Stimulated activated CD4-positive, alpha-beta T cell treated with anti-CD3 and anti-CD28 coated beads, Interleukin-1b, Interleukin-23, amount 100 ng/mL, for 1 hour (primary cell): ENCODE results near the gene KANSL1L.
"Not testable (repeated sequence)": the region's sequence is repeated elsewhere in the genome, so short reads cannot be mapped to it uniquely, and the experiment has no call there.

ENCODE experiments used
- DNase-seq, 2 donors: peaks; one replicate each; pipeline ENCODE4 v3.0.0-alpha.2; 2020; ENCODE audit warnings: low read depth in 2 of 2

Gene KANSL1L

DNA sequence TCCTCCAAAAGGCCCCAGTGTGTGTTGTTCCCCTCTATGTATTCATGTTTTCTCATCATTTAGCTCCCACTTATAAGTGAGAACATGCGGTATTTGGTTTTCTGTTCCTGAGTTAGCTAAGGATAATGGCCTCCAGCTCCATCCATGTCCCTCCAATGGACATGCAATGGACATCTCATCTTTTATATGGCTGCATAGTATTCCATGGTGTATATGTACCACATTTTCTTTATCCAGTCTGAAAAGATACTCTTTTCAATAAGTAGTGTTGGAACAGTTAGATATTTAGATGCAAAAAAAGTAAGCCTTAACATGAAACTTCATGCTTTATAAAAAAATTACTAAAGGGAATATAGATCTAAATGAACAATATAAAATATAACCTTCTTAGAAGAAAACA is 5.9 kb upstream of the KANSL1L start:
- not testable (repeated sequence) for DNase-seq

DNA sequence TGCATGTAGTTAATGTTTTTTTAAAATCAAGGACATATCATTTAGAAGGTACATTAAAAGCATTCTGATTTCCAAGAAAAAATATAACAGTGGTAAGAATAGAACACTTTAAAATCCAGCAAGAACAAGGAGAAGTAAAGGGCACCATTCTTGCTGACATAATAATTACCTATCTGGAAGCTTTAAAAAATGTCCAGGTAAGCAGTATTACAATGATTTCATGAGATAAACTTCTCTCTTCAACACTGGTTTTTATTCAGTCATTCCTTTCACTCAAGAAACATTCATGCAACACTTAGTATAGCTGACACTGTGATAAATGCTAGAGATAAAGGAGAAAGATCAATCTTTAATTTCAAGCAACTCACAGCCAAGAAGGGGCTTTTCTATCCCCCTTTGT is 2.9 kb upstream of the KANSL1L start:
- DNase-seq, result no peak

DNA sequence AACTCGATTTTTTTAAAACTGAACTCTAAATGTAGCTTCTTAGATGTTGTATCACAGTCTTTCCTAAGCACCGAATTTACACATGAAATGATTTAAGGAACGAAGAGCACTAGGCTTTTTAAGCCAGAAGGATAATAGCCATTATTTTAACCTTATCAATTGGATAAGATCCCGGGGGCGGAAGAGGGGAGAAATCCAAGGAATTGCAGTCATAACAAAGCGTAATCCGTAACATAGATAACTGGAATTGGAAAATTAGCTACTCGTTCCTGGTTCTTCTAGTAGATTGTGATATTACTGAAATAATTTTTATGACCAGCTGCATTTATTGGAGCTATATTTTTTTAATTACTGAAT is 988 bp upstream of the KANSL1L start:
- no peak for DNase-seq

DNA sequence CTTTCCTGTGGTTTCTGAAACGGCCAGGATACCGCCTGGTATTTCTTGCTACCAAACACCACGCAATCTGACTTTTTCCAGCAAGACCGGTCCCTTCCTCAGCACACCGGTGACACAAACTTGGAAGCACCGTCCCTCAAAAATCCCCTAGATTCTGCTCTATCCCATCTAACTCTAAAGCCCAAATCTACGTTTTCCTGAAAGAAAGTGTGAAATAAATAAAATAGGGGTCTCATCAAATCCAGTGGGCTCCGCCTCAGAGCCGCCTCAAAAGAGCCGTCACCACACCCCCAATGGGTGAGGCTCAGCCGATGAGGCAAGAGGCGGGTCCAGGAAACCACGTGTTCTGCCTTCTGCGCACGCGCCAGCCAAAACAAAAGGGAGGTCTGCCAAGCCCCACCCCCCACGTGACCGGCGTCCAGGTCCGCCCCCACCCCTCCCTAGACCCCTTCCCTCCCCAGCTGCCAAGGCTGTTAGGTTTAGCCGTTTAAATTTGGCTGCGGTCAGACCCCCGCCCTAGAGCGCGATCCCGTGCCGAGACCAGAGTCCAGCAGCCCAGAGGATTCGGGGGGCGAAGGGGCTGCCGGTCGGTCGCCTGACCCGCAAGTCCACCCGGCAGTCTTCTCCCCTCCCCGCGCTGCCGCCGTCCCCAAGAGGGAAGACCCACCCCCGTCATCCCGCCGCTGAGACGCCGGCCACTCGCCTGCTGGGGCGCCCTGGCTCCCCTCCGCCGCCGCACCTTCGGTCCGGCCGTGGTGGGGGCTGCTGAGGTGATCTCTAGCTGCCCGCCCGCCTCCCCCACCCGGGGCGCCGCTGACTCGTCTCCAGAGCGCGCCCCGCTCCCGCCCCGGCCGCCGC is 534 bp downstream of the KANSL1L start:
- DNase-seq, result peak; percentile 91 to 97

DNA sequence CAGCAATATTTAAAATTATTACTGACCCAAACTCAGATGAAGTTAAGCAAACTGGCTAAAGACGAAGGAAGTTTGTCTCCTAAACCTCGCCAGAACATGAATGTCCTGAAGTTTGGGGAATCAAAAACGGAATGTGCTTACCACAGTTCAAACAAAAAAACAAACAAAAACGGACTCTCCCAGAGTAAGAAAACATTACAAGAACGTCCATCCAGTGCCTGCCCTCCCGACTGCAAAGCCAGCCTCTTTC is 1.1 kb downstream of the KANSL1L start:
- DNase-seq, result no peak

DNA sequence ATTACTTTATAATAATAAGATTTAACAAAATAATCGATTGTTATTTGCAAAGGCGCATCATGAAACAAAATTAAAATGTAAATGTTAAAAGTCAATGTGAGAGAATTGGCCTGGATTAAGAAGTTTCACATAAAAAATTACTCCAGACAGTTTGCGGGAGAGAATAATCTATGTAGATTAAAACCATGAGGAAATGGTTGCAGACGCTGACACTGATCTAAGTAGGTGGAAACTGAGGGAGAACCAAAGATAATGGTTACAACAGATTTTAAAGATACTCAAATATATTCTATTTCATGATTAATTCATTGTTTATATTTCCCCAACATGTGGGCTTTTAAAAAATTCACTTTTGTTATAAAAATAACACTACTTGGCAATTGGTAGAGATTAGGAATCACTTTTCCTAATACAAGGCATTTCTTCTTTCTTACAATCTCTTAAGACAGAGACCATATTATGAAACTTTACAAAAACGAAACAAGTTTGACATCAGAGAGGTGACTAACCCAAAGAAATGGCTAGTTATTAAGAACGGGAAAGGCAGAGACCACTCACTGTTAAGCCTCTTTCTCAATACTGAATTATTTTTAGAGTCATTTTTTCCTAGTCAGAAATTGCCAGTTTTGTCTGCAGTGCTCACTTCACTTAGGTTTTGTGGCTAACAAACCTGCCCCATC is 1.6 kb downstream of the KANSL1L start:
- no peak for DNase-seq

DNA sequence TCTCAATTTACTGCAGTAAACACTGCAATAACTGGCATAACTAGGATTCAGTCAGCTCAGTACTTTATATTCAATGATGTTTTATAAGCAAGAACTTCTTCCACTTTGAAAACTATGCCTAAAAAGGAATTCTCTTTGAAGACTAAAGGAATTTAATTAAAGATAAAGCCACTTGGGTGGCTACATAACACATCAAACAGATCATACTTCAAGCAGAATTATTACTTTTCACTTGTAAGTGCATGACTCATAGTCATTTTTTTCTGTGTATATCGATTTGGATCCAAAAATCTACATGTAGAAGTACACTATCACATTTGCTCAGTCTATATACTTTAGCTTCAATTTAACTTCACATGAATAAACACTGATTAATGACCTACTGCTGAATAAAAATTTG is 4.0 kb downstream of the KANSL1L start:
- DNase-seq, result no peak

DNA sequence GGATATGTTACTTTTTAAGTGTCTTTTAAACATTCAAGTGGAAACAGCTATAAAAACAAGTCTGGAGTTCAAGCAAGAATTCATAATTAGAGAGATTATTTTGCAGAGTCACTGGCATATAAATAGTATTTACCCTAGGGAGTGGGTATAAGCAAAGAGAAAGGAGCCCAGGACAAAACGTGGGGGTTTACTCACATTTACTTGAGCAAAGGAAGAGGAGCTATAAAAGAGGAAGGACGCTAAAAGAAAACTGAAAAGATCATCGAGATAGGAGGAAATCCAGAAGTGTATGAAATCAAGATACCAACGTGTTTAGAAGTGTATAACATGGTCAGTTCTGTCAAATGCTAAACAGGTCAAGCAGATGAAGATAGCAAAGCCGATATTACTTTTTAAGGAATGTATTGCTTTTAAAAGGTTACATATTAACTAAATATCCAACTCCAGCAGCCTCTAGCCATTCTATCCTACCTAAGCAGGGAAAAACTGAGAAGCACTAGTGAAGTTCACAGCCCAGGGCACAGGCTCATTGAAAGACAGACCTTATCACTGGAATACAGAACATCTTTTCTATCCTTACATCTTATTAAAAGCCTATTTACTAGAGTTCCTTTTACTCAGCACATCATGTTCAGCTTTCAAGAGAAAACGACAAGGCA is 8.6 kb downstream of the KANSL1L start:
- no peak for DNase-seq

DNA sequence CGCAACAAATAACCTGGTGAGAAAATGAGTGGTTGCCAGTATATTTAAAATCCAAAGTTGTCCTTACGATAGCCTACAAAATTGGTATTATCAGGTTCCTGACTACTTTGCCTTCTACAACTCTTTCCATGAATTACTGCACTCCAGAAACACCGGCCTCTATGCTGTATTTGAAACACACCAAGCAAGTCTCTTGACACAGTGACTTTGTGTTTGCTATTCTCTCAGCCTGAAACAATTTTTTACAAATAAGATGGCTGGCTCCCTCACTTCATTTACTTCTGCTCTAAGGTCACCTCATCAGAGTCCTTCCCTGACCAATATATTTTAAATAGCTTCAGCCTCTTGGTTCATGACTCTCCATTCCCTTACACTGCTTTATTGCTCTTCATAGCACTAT is 12.2 kb downstream of the KANSL1L start:
- no peak for DNase-seq

DNA sequence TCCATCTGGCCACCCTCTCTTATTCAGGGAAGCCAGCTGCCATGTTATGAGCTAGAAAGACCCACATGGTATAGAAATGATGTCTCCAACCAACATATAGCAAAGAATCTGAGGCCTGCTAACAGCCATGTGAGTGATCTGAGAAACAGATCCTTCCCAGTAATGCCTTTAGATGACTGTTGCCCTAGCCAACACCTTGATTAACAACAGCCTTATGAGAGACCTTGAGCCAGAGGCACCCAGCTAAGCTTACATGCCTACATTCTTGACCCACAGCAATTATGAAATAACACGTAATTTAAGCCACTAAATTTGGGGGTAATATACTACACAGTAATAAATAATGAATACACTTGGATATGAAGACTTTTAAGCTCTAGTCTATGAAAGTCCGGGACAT is 13.0 kb downstream of the KANSL1L start:
- no peak for DNase-seq

DNA sequence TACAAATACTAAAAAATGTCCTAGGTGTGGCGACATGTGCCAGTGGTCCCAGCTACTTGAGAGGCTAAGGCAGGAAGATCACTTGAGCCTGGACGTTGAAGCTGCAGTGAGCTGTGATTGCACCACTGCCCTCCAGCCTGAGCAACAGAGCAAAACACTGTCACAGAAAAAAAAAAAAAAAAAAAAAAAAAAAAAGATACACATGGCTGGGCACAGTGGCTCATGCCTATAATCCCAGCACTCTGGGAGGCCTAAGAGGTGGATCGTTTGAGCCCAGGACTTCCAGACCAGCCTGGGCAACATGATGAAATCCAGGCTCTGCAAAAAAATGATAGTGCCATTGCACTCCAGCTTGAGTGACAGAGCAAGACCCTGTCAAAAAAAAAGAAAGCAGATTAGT is 13.7 kb downstream of the KANSL1L start:
- DNase-seq, result no peak

DNA sequence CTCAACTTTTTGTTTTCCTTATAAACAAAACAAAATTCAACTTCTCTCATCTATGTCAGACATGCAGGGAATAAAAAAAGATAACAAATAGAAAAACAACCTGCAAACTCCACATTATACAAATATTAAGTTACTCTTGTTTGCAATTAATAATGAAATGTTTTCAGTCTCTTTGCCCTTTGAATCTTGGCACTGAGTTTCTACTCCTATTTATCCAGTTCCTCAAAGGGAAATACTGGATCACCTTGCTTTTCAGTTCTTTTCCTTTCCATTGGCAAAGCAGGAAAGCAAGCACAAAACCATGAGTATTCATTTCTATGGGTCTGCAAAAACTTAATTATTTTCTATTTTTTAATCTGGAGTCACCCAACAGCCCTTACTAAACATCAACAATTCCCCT is 23.6 kb downstream of the KANSL1L start:
- no peak for DNase-seq

DNA sequence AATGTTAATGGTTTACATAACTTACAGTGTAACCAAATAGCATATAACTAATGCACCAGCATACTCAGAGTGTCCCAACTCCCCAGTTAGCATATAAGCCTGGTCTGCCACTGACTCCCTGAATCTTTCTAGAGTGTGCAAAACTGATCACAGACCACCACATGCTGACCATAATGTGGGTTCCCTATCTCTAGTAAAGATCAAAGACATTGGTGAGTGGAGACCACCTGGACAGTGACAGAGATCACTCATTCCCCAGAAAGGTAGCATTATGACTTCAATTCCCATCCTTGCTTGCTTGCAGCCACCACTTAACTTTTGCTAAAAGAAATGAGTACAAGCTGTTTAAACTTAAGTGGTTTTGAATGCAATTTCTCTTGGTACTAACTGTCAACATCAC is 39.0 kb downstream of the KANSL1L start:
- DNase-seq, result no peak

DNA sequence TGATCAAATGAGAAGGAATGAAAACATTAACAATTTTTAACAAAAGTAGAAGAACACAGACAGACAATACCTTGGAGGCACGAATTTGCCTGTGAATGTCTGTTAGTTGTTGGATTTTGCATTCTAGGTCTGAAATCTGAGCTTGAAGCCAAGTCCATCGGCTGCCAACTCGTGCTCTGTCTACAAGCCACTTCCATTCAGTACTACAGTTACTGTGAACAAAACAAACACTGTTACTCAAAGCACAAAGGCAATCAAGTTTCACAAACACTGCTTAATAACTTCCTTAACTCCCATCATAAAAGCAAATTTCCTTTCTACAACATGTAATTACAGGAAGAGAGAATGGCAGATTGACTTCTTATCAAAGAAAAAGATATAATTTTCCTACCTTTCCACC is 42.2 kb downstream of the KANSL1L start:
- DNase-seq, result no peak

DNA sequence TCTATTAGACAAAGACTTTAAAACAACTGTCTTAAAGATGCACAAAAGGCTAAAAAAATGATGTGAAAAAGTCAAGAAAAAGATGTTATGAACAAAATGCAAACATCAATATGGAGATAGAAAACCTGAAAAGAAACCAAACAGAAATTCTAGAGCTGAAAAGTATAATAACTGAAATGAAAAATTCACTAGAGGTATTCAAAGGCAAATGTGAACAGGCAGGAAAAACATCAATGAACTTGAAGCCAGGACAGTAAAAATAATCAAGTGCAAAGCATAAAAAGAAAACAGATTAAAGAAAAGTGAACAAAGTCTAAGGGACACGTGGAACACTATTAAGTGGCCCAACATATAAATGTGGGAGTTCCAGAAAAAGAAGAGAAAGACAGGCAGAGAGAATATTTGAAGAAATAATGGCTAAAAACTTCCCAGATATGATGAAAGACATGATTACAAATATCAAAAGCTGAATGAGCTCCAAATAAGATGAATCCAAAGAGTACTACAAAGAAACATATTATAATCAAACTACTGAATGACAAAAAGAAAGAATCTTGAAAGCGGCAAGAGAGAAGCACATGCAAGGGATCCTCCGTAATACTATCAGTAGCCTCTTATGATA is 57.5 kb downstream of the KANSL1L start:
- DNase-seq, result no peak

DNA sequence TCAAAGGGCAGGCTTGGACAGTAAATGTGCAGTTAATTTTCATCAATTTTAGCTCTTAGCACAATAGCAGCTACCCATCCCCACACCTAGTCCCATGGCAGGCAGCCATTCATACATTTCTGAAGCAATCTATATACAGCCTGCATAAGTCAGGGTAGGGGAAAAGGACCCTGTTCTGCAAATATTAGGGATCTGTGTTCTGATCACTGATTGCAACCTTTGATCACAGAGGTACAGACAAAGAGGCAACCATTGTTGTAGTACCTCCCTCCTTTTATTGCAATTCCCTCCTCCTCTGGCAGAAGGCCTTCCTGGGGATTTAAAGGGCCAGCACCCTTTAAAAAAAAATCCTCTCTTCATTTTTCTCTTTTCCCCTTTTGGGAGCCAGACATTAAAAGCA is 58.3 kb downstream of the KANSL1L start:
- DNase-seq, result no peak

DNA sequence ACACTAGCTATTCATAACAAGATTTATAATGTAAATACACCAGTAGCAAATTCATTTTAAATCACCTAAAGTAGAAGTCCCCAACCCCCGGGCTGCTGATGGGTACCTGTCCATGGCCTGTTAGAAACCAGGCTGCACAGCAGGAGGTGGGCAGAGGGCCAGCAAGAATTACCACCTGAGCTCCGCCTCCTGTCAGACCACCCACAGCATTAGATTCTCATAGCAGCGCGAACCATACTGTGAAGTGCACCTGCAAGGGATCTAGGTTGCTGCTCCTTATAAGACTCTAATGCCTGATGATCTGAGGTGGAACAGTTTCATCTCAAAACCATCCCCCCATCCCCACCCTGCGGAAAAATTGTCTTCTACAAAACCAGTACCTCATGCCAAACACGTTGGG is 71.3 kb downstream of the KANSL1L start:
- no peak for DNase-seq

DNA sequence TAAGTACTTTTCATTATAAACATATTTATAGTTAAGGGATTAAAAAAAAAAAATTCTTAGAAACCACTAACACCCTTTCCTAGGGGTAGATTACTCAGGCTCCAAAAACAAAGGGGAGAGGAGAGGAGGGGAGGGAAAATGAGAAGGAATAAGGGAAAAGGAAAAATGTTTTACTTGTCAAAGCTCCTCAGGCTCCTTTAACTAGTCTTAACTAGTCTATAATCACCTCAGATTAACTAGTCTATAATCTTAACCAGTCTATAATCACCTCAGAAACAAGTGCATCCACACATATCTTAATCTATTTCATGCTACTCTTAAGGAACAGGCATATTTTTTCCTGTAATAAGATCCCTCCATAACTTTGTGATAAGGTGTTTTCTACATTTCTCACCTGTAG is 76.4 kb downstream of the KANSL1L start:
- DNase-seq, result no peak

DNA sequence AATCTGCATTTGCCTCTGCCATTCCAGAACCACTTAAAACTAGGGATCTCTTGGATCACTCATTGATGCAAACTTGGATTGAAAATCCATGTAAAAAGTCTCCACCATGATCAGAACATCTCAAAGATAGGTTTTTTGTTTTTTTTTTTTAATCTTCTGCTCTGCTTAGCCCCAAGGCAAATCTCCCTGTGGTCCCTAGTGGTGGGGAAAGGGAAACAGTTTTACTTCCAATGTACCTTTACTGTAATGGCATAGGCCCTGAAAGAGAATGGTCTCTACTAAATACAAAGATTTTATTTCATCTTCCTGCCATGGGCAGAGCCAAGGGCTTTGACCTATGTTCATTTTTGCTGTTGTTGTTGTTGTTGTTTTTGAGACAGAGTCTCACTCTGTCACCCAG is 78.4 kb downstream of the KANSL1L start:
- DNase-seq, result no peak

DNA sequence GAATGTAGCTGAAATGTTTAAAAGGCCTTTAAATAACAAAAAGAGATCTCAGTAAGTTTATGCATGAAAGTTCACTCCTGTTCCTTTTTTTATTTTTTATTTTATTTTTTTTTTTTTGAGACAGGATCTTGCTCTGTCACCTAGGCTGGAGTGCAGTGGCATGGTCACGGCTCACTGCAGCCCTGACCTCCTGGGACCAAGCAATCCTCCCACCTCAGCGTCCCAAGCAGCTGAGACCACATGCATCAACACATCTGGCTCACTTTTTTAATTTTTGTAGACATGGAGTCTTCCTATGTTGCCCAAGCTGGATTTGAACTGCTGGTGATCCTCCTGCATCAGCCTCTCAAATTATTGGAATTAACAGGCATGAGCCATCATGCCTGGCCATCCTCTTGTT is 84.3 kb downstream of the KANSL1L start:
- DNase-seq, result no peak

DNA sequence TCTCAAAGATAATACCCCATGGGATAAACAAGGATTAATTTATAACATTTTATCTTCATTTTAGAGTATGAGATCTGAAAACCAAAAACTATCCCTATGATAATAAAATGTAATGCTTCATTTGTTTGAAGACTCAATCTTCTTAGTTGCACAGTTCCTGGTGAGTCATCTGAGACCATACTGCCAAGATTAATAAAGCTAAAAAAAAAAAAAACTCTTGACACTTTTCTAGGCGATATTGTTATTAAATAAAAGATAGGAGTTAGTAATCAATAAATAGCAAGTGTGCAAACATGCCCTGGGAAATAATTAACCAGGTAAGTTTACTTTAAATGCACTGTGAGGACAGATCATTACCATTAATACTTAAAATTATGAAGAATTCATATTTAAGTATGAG is 84.9 kb downstream of the KANSL1L start:
- DNase-seq, result no peak

DNA sequence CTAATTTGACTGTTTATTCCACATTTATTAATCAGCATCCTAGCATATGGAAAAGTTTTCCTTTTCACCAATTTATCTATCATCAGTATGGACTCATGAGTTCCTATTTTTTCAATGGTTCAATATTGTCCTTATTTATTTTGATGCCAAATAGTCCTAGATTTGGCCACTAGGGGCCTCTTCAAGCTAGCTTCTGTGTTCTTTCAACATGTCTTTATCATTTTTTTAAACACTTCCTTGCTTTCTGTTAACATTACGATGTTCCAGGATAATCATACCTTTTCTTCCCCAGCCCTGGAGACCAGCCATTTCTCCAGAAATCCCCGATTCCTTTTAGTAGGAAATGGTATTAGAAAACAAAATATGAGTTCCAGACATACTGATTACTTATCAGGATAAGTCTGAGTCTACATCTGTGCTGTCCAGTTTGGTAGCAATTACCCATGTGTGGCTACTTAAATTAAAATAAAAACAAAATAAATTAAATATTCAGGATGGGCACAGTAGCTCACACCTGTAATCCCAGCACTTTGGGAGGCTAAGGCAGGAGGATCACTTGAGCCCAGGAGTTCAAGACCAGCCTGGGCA is 98.2 kb downstream of the KANSL1L start:
- no peak for DNase-seq

DNA sequence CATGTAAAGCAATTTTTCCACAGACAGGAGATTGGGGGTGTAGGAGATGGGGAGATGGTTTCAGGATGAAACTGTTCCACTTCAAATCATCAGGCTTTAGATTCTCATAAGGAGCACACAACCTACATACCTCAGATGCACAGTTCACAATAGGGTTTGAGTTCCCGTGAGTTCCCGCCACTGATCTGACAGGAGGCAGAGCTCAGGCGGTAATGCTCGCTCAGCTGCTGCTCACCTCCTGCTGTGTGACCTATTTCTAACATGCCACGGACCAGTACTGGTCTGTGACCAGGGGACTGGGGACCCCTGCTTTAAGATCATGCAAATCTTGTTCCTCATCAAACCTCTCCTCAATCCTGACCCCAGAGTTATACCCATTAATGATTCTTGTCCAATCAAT is 98.7 kb downstream of the KANSL1L start:
- no peak for DNase-seq
